Measurements from ENCODE around the gene FERD3L.

FERD3L gene

GRCh38 chr7:19099924-19100323, 45.3 kb downstream of the FERD3L start:
- no peak for DNase-seq (ENCODE audit: low read depth in 2 of 2)

- DNase-seq (ENCODE audit: low read depth in 2 of 2): no peak
Observed at GRCh38 chr7:19099194-19099593, 46.0 kb downstream of the FERD3L start.

GRCh38 chr7:19098510-19098909, 46.7 kb downstream of the FERD3L start:
- no peak for DNase-seq (ENCODE audit: low read depth in 2 of 2)

GRCh38 chr7:19097165-19098055, 47.8 kb downstream of the FERD3L start:
- no peak for DNase-seq (ENCODE audit: low read depth in 2 of 2)

- DNase-seq (ENCODE audit: low read depth in 2 of 2): no peak
Observed at GRCh38 chr7:19095353-19095860, 49.8 kb downstream of the FERD3L start.
